Activated CD8-positive, alpha-beta memory T cell treated with anti-CD3 and anti-CD28 coated beads for 1 hour (primary cell): ENCODE results near the gene TRIM13.
"Not testable (repeated sequence)": the region's sequence is repeated elsewhere in the genome, so short reads cannot be mapped to it uniquely, and the experiment has no call there.

Experiments
- DNase-seq, 2 donors: peaks; one replicate each; pipeline ENCODE4 v3.0.0-alpha.2; 2020; ENCODE audit warnings: low read depth in 1 of 2; ENCODE audit errors: extremely low read depth in 1 of 2

TRIM13 gene

DNA sequence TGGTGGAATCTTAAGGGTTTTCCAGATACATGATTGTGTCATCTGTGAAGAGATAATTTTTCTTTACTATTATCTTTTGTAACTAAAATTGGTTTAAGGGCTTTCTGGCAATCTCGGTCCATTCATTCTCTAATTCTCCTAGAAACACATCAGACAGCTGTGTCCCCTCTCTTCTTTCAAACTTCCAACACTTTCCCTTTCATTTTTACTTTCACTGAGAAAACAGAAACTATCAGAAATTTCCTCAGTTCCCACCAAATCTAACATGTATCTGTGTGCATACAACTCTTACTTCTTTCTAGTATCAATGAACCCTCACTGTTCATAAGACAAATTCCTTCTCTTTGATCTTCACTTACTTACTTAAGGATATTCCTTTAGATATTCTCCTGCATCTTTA, 58.6 kb downstream of the TRIM13 start:
- no peak for DNase-seq

DNA sequence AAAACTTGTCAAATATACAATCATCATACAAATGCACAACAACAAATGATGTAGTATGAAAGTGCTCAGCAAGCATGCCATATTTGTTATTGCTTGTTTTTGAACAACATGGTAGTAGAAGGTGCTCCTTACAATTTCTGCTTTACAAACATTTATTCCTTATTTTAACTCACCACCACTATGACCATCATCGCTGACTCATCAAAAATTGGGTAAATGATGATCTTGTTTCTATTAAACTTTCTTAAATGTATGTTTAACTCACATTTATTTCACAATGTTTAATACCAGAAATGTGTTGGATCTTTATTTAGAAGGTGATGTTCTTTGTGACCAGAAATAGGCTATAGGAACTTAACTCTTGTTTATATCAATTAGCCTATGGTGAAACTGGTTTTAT, 63.9 kb downstream of the TRIM13 start:
- DNase-seq: no peak

DNA sequence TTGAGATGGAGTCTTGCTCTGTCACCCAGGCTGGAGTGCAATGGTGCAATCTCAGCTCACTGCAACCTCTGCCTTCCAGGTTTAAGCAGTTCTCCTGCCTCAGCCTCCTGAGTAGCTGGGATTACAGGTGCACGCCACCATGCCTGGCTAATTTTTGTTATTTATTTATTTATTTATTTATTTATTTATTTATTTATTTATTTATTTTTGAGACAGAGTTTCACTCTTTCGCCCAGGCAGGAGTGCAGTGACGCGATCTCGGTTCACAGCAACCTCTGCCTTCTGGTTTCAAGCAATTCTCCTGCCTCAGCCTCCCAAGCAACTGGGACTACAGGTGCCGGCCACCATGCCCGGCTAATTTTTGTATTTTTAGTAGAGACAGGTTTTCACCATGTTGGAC, 65.5 kb downstream of the TRIM13 start:
- not testable (repeated sequence) for DNase-seq

DNA sequence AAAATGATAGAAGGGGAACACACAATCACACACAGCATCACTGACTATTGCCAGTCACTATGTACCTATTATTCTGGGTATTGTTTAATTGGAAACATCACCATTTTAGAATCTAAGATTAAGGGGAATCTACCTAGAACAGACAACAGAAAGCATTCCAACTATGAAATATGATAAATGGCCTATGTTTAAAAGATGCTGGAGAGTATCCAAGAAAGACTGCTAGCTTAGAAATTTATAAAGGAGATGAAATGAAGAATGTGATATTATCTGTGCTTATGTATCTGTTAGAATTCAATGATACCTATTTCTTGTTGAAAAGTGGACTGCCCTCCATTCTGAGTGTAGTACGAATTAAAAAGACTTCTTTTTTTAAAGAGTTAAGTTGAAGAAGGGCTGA, 68.9 kb downstream of the TRIM13 start:
- no peak for DNase-seq
